GM23338 (cell line): ENCODE results near the gene GATM. TPM values are rescaled to one million over a fixed set of nuclear protein-coding genes. Genes with fewer than 3 reads are reported as not detected.

Experiments used
- ATAC-seq: fragments of 200-7000 bp; cut with Tn5 transposase; 3 replicates; pipeline ENCODE4 v1.9.1; 2020
- DNase-seq: peaks from one replicate; pipeline ENCODE4 v3.0.0-alpha.2; 2015; ENCODE audit warnings: low spot score
- H2AFZ ChIP-seq: fragments of 200-600 bp; sonication (generic); 2 replicates; pipeline ENCODE4 v1.8.0; 2016; ENCODE audit warnings: antibody characterized with exemption, mild to moderate bottlenecking, moderate library complexity
- H3F3A ChIP-seq: fragments of 200-600 bp; sonication (generic); replicated peaks from 2 replicates; pipeline ENCODE4 v1.8.0; 2017; ENCODE audit warnings: antibody characterized with exemption, mixed run types, low read depth
- H3K27ac ChIP-seq: fragments of 200-600 bp; sonication (generic); 2 replicates; pipeline ENCODE4 v1.6.1; 2016; ENCODE audit warnings: low read depth
- H3K27me3 ChIP-seq: fragments of 200-600 bp; sonication (generic); 2 replicates; pipeline ENCODE4 v1.8.0; 2016; ENCODE audit warnings: mild to moderate bottlenecking, mixed run types, moderate library complexity; ENCODE audit not compliant: insufficient read depth
- H3K36me3 ChIP-seq: fragments of 200-600 bp; sonication (generic); 2 replicates; pipeline ENCODE4 v1.8.0; 2016; ENCODE audit warnings: mild to moderate bottlenecking; ENCODE audit not compliant: insufficient read depth
- H3K4me1 ChIP-seq: fragments of 200-600 bp; sonication (generic); 2 replicates; pipeline ENCODE4 v1.8.0; 2016; ENCODE audit warnings: mild to moderate bottlenecking, moderate library complexity; ENCODE audit not compliant: insufficient read depth
- H3K4me2 ChIP-seq: fragments of 200-600 bp; sonication (generic); 2 replicates; pipeline ENCODE4 v1.7.1; 2017; ENCODE audit warnings: mixed run types
- H3K4me3 ChIP-seq: fragments of 200-600 bp; sonication (generic); 2 replicates; pipeline ENCODE4 v1.6.1; 2016; ENCODE audit warnings: mixed run types
- H3K79me2 ChIP-seq: fragments of 200-600 bp; sonication (generic); replicated peaks from 2 replicates; pipeline ENCODE4 v1.8.0; 2017; ENCODE audit warnings: mild to moderate bottlenecking; ENCODE audit not compliant: insufficient read depth
- H3K9me2 ChIP-seq: fragments of 200-600 bp; sonication (generic); 2 replicates; pipeline ENCODE4 v1.8.0; 2017; ENCODE audit not compliant: insufficient read depth
- H4K20me1 ChIP-seq: fragments of 200-600 bp; sonication (generic); replicated peaks from 2 replicates; pipeline ENCODE4 v1.8.0; 2017; ENCODE audit warnings: mild to moderate bottlenecking; ENCODE audit not compliant: insufficient read depth
- H3K27ac Mint-ChIP-seq: 2 replicates; pipeline ENCODE4 v1.8.0; 2020; ENCODE audit warnings: inconsistent platforms, mild to moderate bottlenecking, moderate library complexity, mixed read lengths
- H3K27me3 Mint-ChIP-seq: 3 replicates; pipeline ENCODE4 v1.8.0; 2022; ENCODE audit warnings: low read depth, mild to moderate bottlenecking, moderate library complexity, mixed read lengths, inconsistent platforms; ENCODE audit not compliant: insufficient read depth, poor library complexity
- H3K36me3 Mint-ChIP-seq: 3 replicates; pipeline ENCODE4 v1.8.0; 2021; ENCODE audit warnings: low read depth, mild to moderate bottlenecking, inconsistent platforms, moderate library complexity, mixed read lengths
- H3K4me1 Mint-ChIP-seq: 3 replicates; pipeline ENCODE4 v1.8.0; 2020; ENCODE audit warnings: mild to moderate bottlenecking, inconsistent platforms, mixed read lengths
- H3K4me3 Mint-ChIP-seq: 3 replicates; pipeline ENCODE4 v1.8.0; 2021; ENCODE audit warnings: moderate library complexity, mild to moderate bottlenecking, inconsistent platforms, mixed read lengths
- H3K9me3 Mint-ChIP-seq: 3 replicates; pipeline ENCODE4 v1.8.0; 2020; ENCODE audit warnings: moderate library complexity, mild to moderate bottlenecking, inconsistent platforms, mixed read lengths
- CREB1 ChIP-seq: fragments of 250-450 bp; sonication (Bioruptor Pico); IDR thresholded peaks from 2 replicates; pipeline ENCODE4 v1.5.0; 2020; ENCODE audit warnings: low read depth, mild to moderate bottlenecking, moderate library complexity
- CTCF ChIP-seq, 2 experiments: fragments of 200-600 bp in 1 of 2; sonication (generic) in 1 of 2; conservative IDR thresholded peaks; 2 replicates each; pipeline versions ENCODE4 v1.5.1 to v1.6.1; 2016 to 2017; ENCODE audit warnings: antibody characterized with exemption in 2 of 2, low read depth in 2 of 2, mild to moderate bottlenecking in 2 of 2, moderate library complexity in 1 of 2
- EZH2phosphoT487 ChIP-seq: fragments of 200-600 bp; sonication (generic); IDR thresholded peaks from one replicate; pipeline ENCODE4 v1.8.1; 2018; ENCODE audit warnings: antibody characterized with exemption; ENCODE audit not compliant: unreplicated experiment
- JUNB ChIP-seq: IDR thresholded peaks from one replicate; pipeline ENCODE4 v1.6.1; 2016; ENCODE audit warnings: antibody characterized with exemption; ENCODE audit not compliant: unreplicated experiment
- REST ChIP-seq: IDR thresholded peaks from one replicate; pipeline ENCODE4 v1.6.1; 2018; ENCODE audit warnings: antibody characterized with exemption; ENCODE audit not compliant: unreplicated experiment
- ZNF114 ChIP-seq: fragments of 250-450 bp; sonication (Bioruptor Pico); IDR thresholded peaks from 2 replicates; pipeline ENCODE4 v1.5.0; 2020; ENCODE audit warnings: mild to moderate bottlenecking, moderate library complexity
- polyA plus RNA-seq: library from polyadenylated mRNA; unstranded; fragments of >200 nt; fragmentation: Nextera tagmentation; extraction: Ambion mirVana; gene quantifications from 2 replicates; pipeline ENCODE4 v1.2.1, GENCODE V29; 2016
- total RNA-seq: library from RNA; depleted of rRNA; stranded (reverse); fragments of >200 nt; shearing (Covaris generic); gene quantifications from 2 replicates; pipeline ENCODE4 v1.2.3, GENCODE V29; 2014

Gene GATM
- total and polyA plus RNA-seq, 2 experiments from 2014 or later = 8.5 to 17.5 TPM

- H3K79me2 ChIP-seq = no peaks in the 10 kb centered on the region
- H3K4me3 Mint-ChIP-seq = no peak overlapping the region
- ATAC-seq = no peak
Observed at GRCh38 chr15:45338417-45338816, 39.9 kb downstream of the GATM start.

More at GRCh38 chr15:45338417-45338816, 39.9 kb downstream of the GATM start:
- Mint-ChIP-seq H3K9me3 (no peaks in the 10 kb centered on the region), H3K36me3 (no peaks in the 10 kb centered on the region), H3K4me1 (no peaks in the 10 kb centered on the region), H3K27ac (no peak overlapping the region), H3K27me3 (peaks cover 2% of the 10 kb centered on the region)
- no peak overlapping the region for H2AFZ ChIP-seq
- no peak for DNase-seq
- no peaks in the 10 kb centered on the region for H3K9me2 ChIP-seq
- H3K4me3 ChIP-seq = no peak overlapping the region
- H3F3A ChIP-seq = no peaks in the 10 kb centered on the region
- no peak for TF ChIP-seq JUNB
- TF ChIP-seq CREB1 (CRISPR knock-in tag) = no peak
- no peak for TF ChIP-seq REST
- no peak for TF ChIP-seq EZH2phosphoT487
- TF ChIP-seq CTCF (conservative IDR thresholded peaks at IDR 0.05; ENCODE audit: low read depth in 2 of 2) = no peak
- no peak for TF ChIP-seq ZNF114 (CRISPR knock-in tag)
- no peak overlapping the region for H3K27ac ChIP-seq
- no peaks in the 10 kb centered on the region for H3K4me1 ChIP-seq
- H3K4me2 ChIP-seq = no peak overlapping the region
- no peaks in the 10 kb centered on the region for H3K36me3 ChIP-seq
- no peaks in the 10 kb centered on the region for H3K27me3 ChIP-seq
- H4K20me1 ChIP-seq = no peaks in the 10 kb centered on the region
